Bronchial epithelial cell (primary cell): ENCODE measurements around the gene ADAMTSL3. TPM values are rescaled to one million over a fixed set of nuclear protein-coding genes. Genes with fewer than 3 reads are reported as not detected.
"Not testable (repeated sequence)": the region's sequence is repeated elsewhere in the genome, so short reads cannot be mapped to it uniquely, and the experiment has no call there.

Experiments
- DNase-seq: peaks from one replicate; pipeline ENCODE4 v3.0.0-alpha.2; 2010; ENCODE audit warnings: low read depth
- FAIRE-seq: peaks from 2 replicates; lab custom pipeline; 2011; peaks lifted over from hg19 to GRCh38; lab: Jason Lieb, UNC
- H3K27me3 ChIP-seq: 2 replicates; pipeline ENCODE4 v1.5.1; 2011; ENCODE audit warnings: low read length; ENCODE audit not compliant: control insufficient read depth, insufficient read depth
- H3K36me3 ChIP-seq: 2 replicates; pipeline ENCODE4 v1.5.1; 2011; ENCODE audit warnings: low read length; ENCODE audit not compliant: control insufficient read depth, insufficient read depth
- H3K4me3 ChIP-seq: 2 replicates; pipeline ENCODE4 v1.5.1; 2011; ENCODE audit warnings: mild to moderate bottlenecking, low read depth, low read length, control low read depth
- CTCF ChIP-seq: IDR thresholded peaks from 2 replicates; pipeline ENCODE4 v1.5.1; 2011; ENCODE audit warnings: mild to moderate bottlenecking, moderate library complexity, low read length, control low read depth, inconsistent platforms; ENCODE audit not compliant: insufficient read depth, severe bottlenecking
- total RNA-seq: library from RNA; depleted of rRNA; stranded (reverse); fragments of >200 nt; gene quantifications from 2 replicates; pipeline ENCODE4 v1.2.1, GENCODE V29; 2014

ADAMTSL3 gene
- total RNA-seq, 1 donor from 2014 or later, result 0.79 TPM

GRCh38 chr15:84046064-84046637, 392.2 kb downstream of the ADAMTSL3 start:
- DNase-seq, result no peak
- no peak for TF ChIP-seq CTCF
- no peaks in the 10 kb centered on the region for H3K27me3 ChIP-seq
- no peaks in the 10 kb centered on the region for H3K36me3 ChIP-seq
- FAIRE-seq, result no peak
- no peak overlapping the region for H3K4me3 ChIP-seq

- not testable (repeated sequence) for DNase-seq, H3K4me3 ChIP-seq, H3K36me3 ChIP-seq, FAIRE-seq, H3K27me3 ChIP-seq
Observed at GRCh38 chr15:84049480-84049879, 395.6 kb downstream of the ADAMTSL3 start.

- Histone ChIP-seq H3K36me3 (no peaks in the 10 kb centered on the region), H3K4me3 (no peak overlapping the region), H3K27me3 (no peaks in the 10 kb centered on the region)
- no peak for TF ChIP-seq CTCF
- FAIRE-seq, result no peak
- DNase-seq, result no peak
Observed at GRCh38 chr15:84050076-84050475, 396.2 kb downstream of the ADAMTSL3 start.

GRCh38 chr15:84051146-84051545, 397.2 kb downstream of the ADAMTSL3 start:
- FAIRE-seq, H3K27me3 ChIP-seq, H3K36me3 ChIP-seq, H3K4me3 ChIP-seq, DNase-seq: not testable (repeated sequence)

- not testable (repeated sequence) for FAIRE-seq, H3K27me3 ChIP-seq, H3K4me3 ChIP-seq, DNase-seq, H3K36me3 ChIP-seq
Observed at GRCh38 chr15:84054544-84054943, 400.6 kb downstream of the ADAMTSL3 start.

GRCh38 chr15:84057714-84058331, 403.9 kb downstream of the ADAMTSL3 start:
- no peak for TF ChIP-seq CTCF
- H3K4me3 ChIP-seq, result no peak overlapping the region
- H3K27me3 ChIP-seq, result no peaks in the 10 kb centered on the region
- DNase-seq (no peak), FAIRE-seq (no peak)
- no peaks in the 10 kb centered on the region for H3K36me3 ChIP-seq

GRCh38 chr15:84063674-84064073, 409.8 kb downstream of the ADAMTSL3 start:
- not testable (repeated sequence) for FAIRE-seq, DNase-seq, H3K27me3 ChIP-seq, H3K36me3 ChIP-seq, H3K4me3 ChIP-seq

GRCh38 chr15:84068674-84069073, 414.8 kb downstream of the ADAMTSL3 start:
- H3K27me3 ChIP-seq, H3K36me3 ChIP-seq, H3K4me3 ChIP-seq: not testable (repeated sequence)
- FAIRE-seq (peak; percentile 98), DNase-seq (peak; percentile 96)

- H3K36me3 ChIP-seq, H3K4me3 ChIP-seq, DNase-seq, H3K27me3 ChIP-seq, FAIRE-seq: not testable (repeated sequence)
Observed at GRCh38 chr15:84078038-84078437, 424.1 kb downstream of the ADAMTSL3 start.

GRCh38 chr15:84079325-84079884, 425.5 kb downstream of the ADAMTSL3 start:
- H3K4me3 ChIP-seq, H3K27me3 ChIP-seq, H3K36me3 ChIP-seq: not testable (repeated sequence)
- FAIRE-seq, result peak; percentile 82
- DNase-seq, result peak; percentile 46
